Activated naive CD8-positive, alpha-beta T cell treated with anti-CD3 and anti-CD28 coated beads for 36 hours (primary cell): ENCODE results near the gene MUC4. TPM values are rescaled to one million over a fixed set of nuclear protein-coding genes. Genes with fewer than 3 reads are reported as not detected.

Experiments
- DNase-seq: peaks from one replicate; pipeline ENCODE4 v3.0.0; 2021
- H3K27ac Mint-ChIP-seq: one replicate; pipeline ENCODE4 v1.8.0; 2022; ENCODE audit warnings: mild to moderate bottlenecking, moderate library complexity, mixed read lengths
- H3K27me3 Mint-ChIP-seq: one replicate; pipeline ENCODE4 v1.8.0; 2022; ENCODE audit warnings: mild to moderate bottlenecking, mixed read lengths
- H3K36me3 Mint-ChIP-seq: one replicate; pipeline ENCODE4 v1.8.0; 2021; ENCODE audit warnings: mild to moderate bottlenecking, mixed read lengths
- H3K4me1 Mint-ChIP-seq: one replicate; pipeline ENCODE4 v1.8.0; 2021; ENCODE audit warnings: mixed read lengths
- H3K4me3 Mint-ChIP-seq: one replicate; pipeline ENCODE4 v1.8.0; 2022; ENCODE audit warnings: mild to moderate bottlenecking, moderate library complexity, mixed read lengths
- H3K9me3 Mint-ChIP-seq: one replicate; pipeline ENCODE4 v1.8.0; 2022; ENCODE audit warnings: mixed read lengths
- total RNA-seq, 2 experiments: library from RNA; stranded (reverse); gene quantifications; one replicate each; pipeline ENCODE4 v1.2.3, GENCODE V29; 2021

MUC4 gene
- total RNA-seq, 2 experiments from 2014 or later: 0.08 to 0.14 TPM

- H3K9me3 Mint-ChIP-seq: no peaks in the 10 kb centered on the region
- no peak for DNase-seq
- H3K27ac Mint-ChIP-seq: no peak overlapping the region
- H3K36me3 Mint-ChIP-seq: no peaks in the 10 kb centered on the region
- H3K4me1 Mint-ChIP-seq: no peaks in the 10 kb centered on the region
- no peak overlapping the region for H3K4me3 Mint-ChIP-seq
- no peaks in the 10 kb centered on the region for H3K27me3 Mint-ChIP-seq
These were observed 102.0 kb downstream of the MUC4 start for GRCh38 chr3:195709676-195710085.

GRCh38 chr3:195708626-195709481 lies 102.9 kb downstream of the MUC4 start:
- no peak for DNase-seq
- H3K27ac Mint-ChIP-seq: no peak overlapping the region
- no peaks in the 10 kb centered on the region for H3K27me3 Mint-ChIP-seq
- no peaks in the 10 kb centered on the region for H3K36me3 Mint-ChIP-seq
- no peaks in the 10 kb centered on the region for H3K9me3 Mint-ChIP-seq
- H3K4me1 Mint-ChIP-seq: no peaks in the 10 kb centered on the region
- no peak overlapping the region for H3K4me3 Mint-ChIP-seq

GRCh38 chr3:195708061-195708460 lies 103.7 kb downstream of the MUC4 start:
- no peak overlapping the region for H3K4me3 Mint-ChIP-seq
- no peaks in the 10 kb centered on the region for H3K9me3 Mint-ChIP-seq
- H3K4me1 Mint-ChIP-seq: no peaks in the 10 kb centered on the region
- DNase-seq: no peak
- H3K36me3 Mint-ChIP-seq: no peaks in the 10 kb centered on the region
- no peak overlapping the region for H3K27ac Mint-ChIP-seq
- no peaks in the 10 kb centered on the region for H3K27me3 Mint-ChIP-seq

GRCh38 chr3:195705081-195705991 lies 106.4 kb downstream of the MUC4 start:
- no peaks in the 10 kb centered on the region for H3K27me3 Mint-ChIP-seq
- no peaks in the 10 kb centered on the region for H3K4me1 Mint-ChIP-seq
- H3K9me3 Mint-ChIP-seq: no peaks in the 10 kb centered on the region
- H3K36me3 Mint-ChIP-seq: no peaks in the 10 kb centered on the region
- no peak overlapping the region for H3K27ac Mint-ChIP-seq
- H3K4me3 Mint-ChIP-seq: no peak overlapping the region
- no peak for DNase-seq

- H3K36me3 Mint-ChIP-seq: no peaks in the 10 kb centered on the region
- no peak for DNase-seq
These were observed 107.2 kb downstream of the MUC4 start for GRCh38 chr3:195704433-195704999.

GRCh38 chr3:195703776-195704175 lies 108.0 kb downstream of the MUC4 start:
- H3K36me3 Mint-ChIP-seq: no peaks in the 10 kb centered on the region
- H3K4me3 Mint-ChIP-seq: no peak overlapping the region
- no peaks in the 10 kb centered on the region for H3K27me3 Mint-ChIP-seq
- H3K9me3 Mint-ChIP-seq: no peaks in the 10 kb centered on the region
- no peak for DNase-seq
- no peaks in the 10 kb centered on the region for H3K4me1 Mint-ChIP-seq
- H3K27ac Mint-ChIP-seq: no peak overlapping the region

More at GRCh38 chr3:195704433-195704999, 107.2 kb downstream of the MUC4 start:
- H3K27ac Mint-ChIP-seq: no peak overlapping the region
- no peaks in the 10 kb centered on the region for H3K9me3 Mint-ChIP-seq
- no peaks in the 10 kb centered on the region for H3K27me3 Mint-ChIP-seq
- H3K4me1 Mint-ChIP-seq: no peaks in the 10 kb centered on the region
- no peak overlapping the region for H3K4me3 Mint-ChIP-seq

GRCh38 chr3:195701042-195701915 lies 110.5 kb downstream of the MUC4 start:
- H3K36me3 Mint-ChIP-seq: peaks cover 10% of the 10 kb centered on the region
- no peak overlapping the region for H3K4me3 Mint-ChIP-seq
- no peak overlapping the region for H3K27ac Mint-ChIP-seq
- H3K27me3 Mint-ChIP-seq: no peaks in the 10 kb centered on the region
- DNase-seq: no peak
- no peaks in the 10 kb centered on the region for H3K4me1 Mint-ChIP-seq
- no peaks in the 10 kb centered on the region for H3K9me3 Mint-ChIP-seq

GRCh38 chr3:195700319-195700718 lies 111.4 kb downstream of the MUC4 start:
- no peak overlapping the region for H3K27ac Mint-ChIP-seq
- no peak overlapping the region for H3K4me3 Mint-ChIP-seq
- no peaks in the 10 kb centered on the region for H3K27me3 Mint-ChIP-seq
- H3K9me3 Mint-ChIP-seq: no peaks in the 10 kb centered on the region
- H3K36me3 Mint-ChIP-seq: peaks cover 16% of the 10 kb centered on the region
- peaks cover 2% of the 10 kb centered on the region for H3K4me1 Mint-ChIP-seq
- DNase-seq: no peak

GRCh38 chr3:195699860-195700259 lies 111.9 kb downstream of the MUC4 start:
- H3K27me3 Mint-ChIP-seq: no peaks in the 10 kb centered on the region
- no peak overlapping the region for H3K27ac Mint-ChIP-seq
- no peaks in the 10 kb centered on the region for H3K9me3 Mint-ChIP-seq
- DNase-seq: no peak
- H3K4me3 Mint-ChIP-seq: no peak overlapping the region
- H3K4me1 Mint-ChIP-seq: peaks cover 2% of the 10 kb centered on the region
- peaks cover 19% of the 10 kb centered on the region for H3K36me3 Mint-ChIP-seq

- H3K4me3 Mint-ChIP-seq: no peak overlapping the region
- peaks cover 19% of the 10 kb centered on the region for H3K36me3 Mint-ChIP-seq
- no peaks in the 10 kb centered on the region for H3K9me3 Mint-ChIP-seq
- H3K27me3 Mint-ChIP-seq: no peaks in the 10 kb centered on the region
- H3K4me1 Mint-ChIP-seq: peaks cover 2% of the 10 kb centered on the region
- H3K27ac Mint-ChIP-seq: no peak overlapping the region
- DNase-seq: no peak
These were observed 112.3 kb downstream of the MUC4 start for GRCh38 chr3:195699388-195699771.

- DNase-seq: no peak
- Mint-ChIP-seq H3K9me3 (no peaks in the 10 kb centered on the region), H3K27me3 (no peaks in the 10 kb centered on the region), H3K4me1 (peaks cover 2% of the 10 kb centered on the region), H3K4me3 (no peak overlapping the region), H3K27ac (no peak overlapping the region), H3K36me3 (peaks cover 23% of the 10 kb centered on the region)
These were observed 112.9 kb downstream of the MUC4 start for GRCh38 chr3:195698647-195699387.

- Mint-ChIP-seq H3K4me3 (no peak overlapping the region), H3K9me3 (no peaks in the 10 kb centered on the region), H3K4me1 (peaks cover 2% of the 10 kb centered on the region), H3K36me3 (peaks cover 26% of the 10 kb centered on the region), H3K27ac (no peak overlapping the region), H3K27me3 (no peaks in the 10 kb centered on the region)
- DNase-seq: no peak
These were observed 113.4 kb downstream of the MUC4 start for GRCh38 chr3:195698325-195698646.

- H3K4me1 Mint-ChIP-seq: peaks cover 6% of the 10 kb centered on the region
- H3K27ac Mint-ChIP-seq: no peak overlapping the region
- H3K4me3 Mint-ChIP-seq: no peak overlapping the region
- peaks cover 30% of the 10 kb centered on the region for H3K36me3 Mint-ChIP-seq
- no peaks in the 10 kb centered on the region for H3K27me3 Mint-ChIP-seq
- no peak for DNase-seq
- no peaks in the 10 kb centered on the region for H3K9me3 Mint-ChIP-seq
These were observed 114.0 kb downstream of the MUC4 start for GRCh38 chr3:195697582-195698324.
